Measurements from ENCODE around the gene GMEB1. TPM values are rescaled to one million over a fixed set of nuclear protein-coding genes. Genes with fewer than 3 reads are reported as not detected.
A peak's percentile ranks its signal among the peaks of the same experiment; 100 is the strongest.

Gene GMEB1
- total RNA-seq (10 to 100 TPM in 2 of 4 donors, 1 to 10 TPM in 2; 8.4 to 12.8 (median 10.0) TPM), polyA plus RNA-seq (10 to 100 TPM in 2 of 3 donors, 1 to 10 TPM in 1; 5.3 to 12.3 (median 10.9) TPM)
- long read RNA-seq, donor 1, partial matches to known transcripts = 0 of 7 reads
- long read RNA-seq, donor 1, other reads (novel, unspliced or antisense) = 3 of 7 reads
- long read RNA-seq, donor 2, full-length matches to known transcripts = 13 of 17 reads
- long read RNA-seq, donor 2, partial matches to known transcripts = 1 of 17 reads
- long read RNA-seq, donor 2, other reads (novel, unspliced or antisense) = 3 of 17 reads

- intact Hi-C loops (cut with DNase I) = loop anchor here in 1 of 2 donors (2.0 kb wide), 1 partner anchor 20 kb away; the partner anchor contains the start of gene RNU11
- no peak for TF ChIP-seq CTCF (IDR thresholded peaks at IDR 0.05)
These were observed at the start of gene GMEB1 for GRCh38 chr1:28668191-28668955. GMEB1 (plus strand) TSS chr1:28668784; CDS start chr1:28683613, 14,829 bp downstream.

GRCh38 chr1:28631713-28632112, 36.9 kb upstream of the GMEB1 start:
- no peak for DNase-seq
- H3K9me3 ChIP-seq = no peaks in the 10 kb centered on the region
- H3K4me1 ChIP-seq = no peaks in the 10 kb centered on the region
- TF ChIP-seq CTCF (IDR thresholded peaks at IDR 0.05) = no peak
- no peak overlapping the region for H3K4me3 ChIP-seq
- H3K36me3 ChIP-seq (ENCODE audit: insufficient read depth in 1 of 2, low read depth in 1 of 2) = peaks cover 0 to 9% of the 10 kb centered on the region in 2 donors
- intact Hi-C loops (cut with DNase I) = no loop called here
- ATAC-seq = no peak
- no peak overlapping the region for H3K27ac ChIP-seq
- 95 to 97% (median 96%) methylated on average over 1 of the region's 1 CpG for WGBS, 3 donors
- no peaks in the 10 kb centered on the region for H3K27me3 ChIP-seq (ENCODE audit: insufficient read depth in 3 of 3, low read length in 2 of 3)

More at GRCh38 chr1:28668191-28668955, at the start of gene GMEB1:
- H3K27ac ChIP-seq = peak within 1 kb of the TSS; percentile 99
- peaks cover 5% of the 10 kb centered on the region for H3K4me1 ChIP-seq
- no peaks in the 10 kb centered on the region for H3K27me3 ChIP-seq (ENCODE audit: insufficient read depth in 3 of 3, low read length in 2 of 3)
- peak within 1 kb of the TSS; percentile 82 for H3K4me3 ChIP-seq
- H3K36me3 ChIP-seq (ENCODE audit: insufficient read depth in 1 of 2, low read depth in 1 of 2) = no peaks in the 10 kb centered on the region
- DNase-seq (peak; percentile 87 to 95), ATAC-seq (peak; percentile 91 to 95 (median 94))
- 1 to 2% (median 1%) methylated on average over 18 to 50 of the region's 57 CpGs for whole genome bisulfite sequencing, 3 donors
- H3K9me3 ChIP-seq = no peaks in the 10 kb centered on the region

- intact Hi-C loops (cut with DNase I) = no loop called here
- Histone ChIP-seq H3K27ac (no peak overlapping the region), H3K36me3 (ENCODE audit: insufficient read depth in 1 of 2, low read depth in 1 of 2) (peaks cover 0 to 11% of the 10 kb centered on the region in 2 donors), H3K9me3 (no peaks in the 10 kb centered on the region), H3K4me1 (no peaks in the 10 kb centered on the region), H3K4me3 (no peak overlapping the region), H3K27me3 (ENCODE audit: insufficient read depth in 3 of 3, low read length in 2 of 3) (no peaks in the 10 kb centered on the region)
- TF ChIP-seq CTCF (IDR thresholded peaks at IDR 0.05) = no peak
- peak in 1 of 2 donors; percentile 6 for DNase-seq
- ATAC-seq = no peak
- WGBS, 3 donors = 91 to 95% (median 91%) methylated on average over 4 of the region's 4 CpGs
These were observed 36.0 kb upstream of the GMEB1 start for GRCh38 chr1:28632560-28632959.

- peaks cover 0 to 13% of the 10 kb centered on the region in 2 donors for H3K36me3 ChIP-seq (ENCODE audit: insufficient read depth in 1 of 2, low read depth in 1 of 2)
- H3K4me3 ChIP-seq = no peak overlapping the region
- no peaks in the 10 kb centered on the region for H3K27me3 ChIP-seq (ENCODE audit: insufficient read depth in 3 of 3, low read length in 2 of 3)
- H3K4me1 ChIP-seq = peaks cover 26% of the 10 kb centered on the region
- H3K27ac ChIP-seq = no peak overlapping the region
- intact Hi-C loops (cut with DNase I) = loop anchor here in 1 of 2 donors (5.0 kb wide), 2 partner anchors 123 to 237 kb away; no protein-coding TSS in a partner anchor
- WGBS, 3 donors = 89 to 97% (median 91%) methylated on average over 1 of the region's 1 CpG
- no peaks in the 10 kb centered on the region for H3K9me3 ChIP-seq
- no peak for DNase-seq
- no peak for ATAC-seq
- TF ChIP-seq CTCF (IDR thresholded peaks at IDR 0.05) = no peak
These were observed 27.8 kb upstream of the GMEB1 start for GRCh38 chr1:28640766-28641165.
